IMR-90 (cell line): ENCODE measurements around the gene RNASE3. TPM values are rescaled to one million over a fixed set of nuclear protein-coding genes. Genes with fewer than 3 reads are reported as not detected.

Experiments
- ATAC-seq: fragments of 200-7000 bp; cut with Tn5 transposase; 2 replicates; pipeline ENCODE4 v1.9.1; 2020; ENCODE audit warnings: low read depth, mild to moderate bottlenecking, moderate library complexity
- BruUV-seq: library from RNA; stranded (reverse); fragments of 400-500 nt; replicated peaks from 2 replicates; lab custom pipeline; 2021; lab: Mats Ljungman, UMichigan
- CTCF ChIA-PET: fragments of 300-600 bp; formaldehyde crosslinking; extraction: SDS; loops from one replicate; lab custom pipeline; 2021; ENCODE audit warnings: antibody characterized with exemption; lab: Yijun Ruan, JAX
- POLR2A ChIA-PET: fragments of 300-600 bp; sonication (Branson Sonifier 250); formaldehyde crosslinking; loops from one replicate; lab custom pipeline; 2022; ENCODE audit warnings: antibody characterized with exemption; ENCODE audit not compliant: unreplicated experiment; lab: Charles Lee
- DNase-seq: peaks from one replicate; pipeline ENCODE4 v3.0.0; 2013
- H2AFZ ChIP-seq: replicated peaks from 2 replicates; pipeline ENCODE3; 2013; ENCODE audit warnings: low read length, mild to moderate bottlenecking; ENCODE audit not compliant: poor library complexity
- H2AK5ac ChIP-seq: 2 replicates; pipeline ENCODE4 v1.6.1; 2013; ENCODE audit warnings: low read depth, low read length, inconsistent platforms
- H2AK9ac ChIP-seq: replicated peaks from 2 replicates; pipeline ENCODE3; 2013; ENCODE audit warnings: mild to moderate bottlenecking, low read depth, low read length, moderate library complexity; ENCODE audit not compliant: poor library complexity
- H2BK120ac ChIP-seq: 2 replicates; pipeline ENCODE4 v1.6.1; 2013; ENCODE audit warnings: low read depth, low read length, inconsistent platforms
- H2BK15ac ChIP-seq: 3 replicates; pipeline ENCODE4 v1.6.1; 2013; ENCODE audit warnings: low read depth, low read length, inconsistent platforms
- H2BK20ac ChIP-seq: 2 replicates; pipeline ENCODE4 v1.6.1; 2013; ENCODE audit warnings: low read depth, mild to moderate bottlenecking, inconsistent platforms, low read length, moderate library complexity
- H2BK5ac ChIP-seq: 2 replicates; pipeline ENCODE4 v1.6.1; 2013; ENCODE audit warnings: mild to moderate bottlenecking, low read depth, low read length, inconsistent platforms; ENCODE audit not compliant: poor library complexity, severe bottlenecking
- H3K14ac ChIP-seq: replicated peaks from 2 replicates; pipeline ENCODE4 v1.6.1; 2013; ENCODE audit warnings: low read depth, low read length, inconsistent platforms
- H3K18ac ChIP-seq: 2 replicates; pipeline ENCODE4 v1.6.1; 2013; ENCODE audit warnings: low read depth, low read length, control low read depth
- H3K23ac ChIP-seq: 2 replicates; pipeline ENCODE4 v1.6.1; 2013; ENCODE audit warnings: low read depth, low read length, inconsistent platforms
- H3K27ac ChIP-seq: 2 replicates; pipeline ENCODE4 v1.5.1; 2013; ENCODE audit warnings: mild to moderate bottlenecking, control low read depth, low read length; ENCODE audit not compliant: insufficient read depth
- H3K27me3 ChIP-seq: 2 replicates; pipeline ENCODE4 v1.6.1; 2013; ENCODE audit warnings: low read length; ENCODE audit not compliant: control insufficient read depth, insufficient read depth
- H3K36me3 ChIP-seq: 2 replicates; pipeline ENCODE4 v1.6.1; 2013; ENCODE audit warnings: low read length, mixed read lengths; ENCODE audit not compliant: control insufficient read depth, insufficient read depth
- H3K4ac ChIP-seq: 2 replicates; pipeline ENCODE4 v1.6.1; 2013; ENCODE audit warnings: low read depth, low read length, inconsistent platforms
- H3K4me1 ChIP-seq: 2 replicates; pipeline ENCODE4 v1.6.1; 2013; ENCODE audit warnings: low read length, mixed read lengths; ENCODE audit not compliant: control insufficient read depth, insufficient read depth
- H3K4me2 ChIP-seq: 2 replicates; pipeline ENCODE4 v1.6.1; 2013; ENCODE audit warnings: low read depth, mild to moderate bottlenecking, control low read depth, low read length, moderate library complexity
- H3K4me3 ChIP-seq: 2 replicates; pipeline ENCODE4 v1.5.1; 2013; ENCODE audit warnings: low read depth, mild to moderate bottlenecking, control low read depth, low read length, moderate library complexity; ENCODE audit not compliant: insufficient read depth
- H3K56ac ChIP-seq: 2 replicates; pipeline ENCODE4 v1.6.1; 2013; ENCODE audit warnings: low read length, inconsistent platforms; ENCODE audit not compliant: insufficient read depth; ENCODE audit errors: extremely low read depth
- H3K79me1 ChIP-seq, 2 experiments: 2 replicates each; pipeline ENCODE4 v1.6.1; 2013; ENCODE audit warnings: low read length in 2 of 2, inconsistent platforms in 1 of 2, low read depth in 1 of 2
- H3K9ac ChIP-seq: 2 replicates; pipeline ENCODE4 v1.6.1; 2013; ENCODE audit warnings: low read depth, low read length, control low read depth
- H3K9me1 ChIP-seq: 2 replicates; pipeline ENCODE4 v1.6.1; 2013; ENCODE audit warnings: low read length, inconsistent platforms; ENCODE audit not compliant: insufficient read depth
- H3K9me3 ChIP-seq: 2 replicates; pipeline ENCODE4 v1.6.1; 2013; ENCODE audit warnings: low read length; ENCODE audit not compliant: control insufficient read depth, insufficient read depth
- H4K20me1 ChIP-seq: 2 replicates; pipeline ENCODE4 v1.6.1; 2013; ENCODE audit warnings: low read length, inconsistent platforms; ENCODE audit not compliant: insufficient read depth
- H4K5ac ChIP-seq: 2 replicates; pipeline ENCODE4 v1.6.1; 2013; ENCODE audit warnings: mild to moderate bottlenecking, low read depth, low read length, control low read depth
- H4K8ac ChIP-seq, 2 experiments: 2 replicates each; pipeline ENCODE4 v1.6.1; 2013; ENCODE audit warnings: low read depth in 2 of 2, low read length in 2 of 2, control low read depth in 1 of 2, inconsistent platforms in 1 of 2
- H4K91ac ChIP-seq: 2 replicates; pipeline ENCODE4 v1.6.1; 2013; ENCODE audit warnings: low read depth, low read length, inconsistent platforms; ENCODE audit not compliant: insufficient read depth
- BHLHE40 ChIP-seq: fragments of 150-350 bp; IDR thresholded peaks from 2 replicates; pipeline ENCODE4 v1.6.1; 2016; ENCODE audit warnings: mild to moderate bottlenecking, low read depth, low read length
- CEBPB ChIP-seq: IDR thresholded peaks from 2 replicates; pipeline ENCODE4 v1.6.1; 2012; ENCODE audit warnings: low read depth, low read length, improper control_type of control experiment
- CHD1 ChIP-seq: IDR thresholded peaks from 2 replicates; pipeline ENCODE4 v1.6.1; 2012; ENCODE audit warnings: low read depth, low read length, improper control_type of control experiment
- CTCF ChIP-seq: conservative IDR thresholded peaks from 2 replicates; pipeline ENCODE4 v1.5.1; 2012; ENCODE audit warnings: mild to moderate bottlenecking, low read depth, low read length, improper control_type of control experiment
- FOS ChIP-seq: fragments of 150-350 bp; IDR thresholded peaks from 2 replicates; pipeline ENCODE4 v1.6.1; 2016; ENCODE audit warnings: low read depth, low read length
- MAFK ChIP-seq: IDR thresholded peaks from 2 replicates; pipeline ENCODE4 v1.6.1; 2012; ENCODE audit warnings: low read depth, low read length, improper control_type of control experiment
- MAZ ChIP-seq: IDR thresholded peaks from 2 replicates; pipeline ENCODE4 v1.6.1; 2012; ENCODE audit warnings: low read depth, mild to moderate bottlenecking, low read length, improper control_type of control experiment, moderate library complexity, borderline replicate concordance
- MXI1 ChIP-seq: IDR thresholded peaks from 2 replicates; pipeline ENCODE4 v1.6.1; 2012; ENCODE audit warnings: low read depth, mild to moderate bottlenecking, low read length, moderate library complexity, borderline replicate concordance
- POLR2A ChIP-seq: IDR thresholded peaks from 2 replicates; pipeline ENCODE4 v1.6.1; 2012; ENCODE audit warnings: mild to moderate bottlenecking, low read depth, low read length
- RCOR1 ChIP-seq: IDR thresholded peaks from 2 replicates; pipeline ENCODE4 v1.6.1; 2012; ENCODE audit warnings: mild to moderate bottlenecking, low read length, improper control_type of control experiment; ENCODE audit not compliant: insufficient replicate concordance
- SMC3 ChIP-seq: fragments of 150-350 bp; IDR thresholded peaks from 2 replicates; pipeline ENCODE4 v1.6.1; 2016; ENCODE audit warnings: low read depth, mild to moderate bottlenecking, antibody characterized with exemption, low read length, moderate library complexity
- dilution Hi-C: fragments of 300-500 bp; cut with HindIII; formaldehyde crosslinking; loops from one replicate; pipeline ENCODE4 v1.14.3; 2018; ENCODE audit warnings: low sequenced_read_pairs; ENCODE audit not compliant: unreplicated experiment
- in situ Hi-C: fragments of 300-500 bp; cut with MboI; formaldehyde crosslinking; loops from 3 replicates; pipeline ENCODE4 v1.14.3; 2019; ENCODE audit warnings: low sequenced_read_pairs, inconsistent platforms, mixed read lengths
- intact Hi-C: fragments of 100-400 bp; cut with micrococcal nuclease; formaldehyde crosslinking; loops from 2 replicates; pipeline ENCODE4 v1.10.0; 2022
- polyA plus RNA-seq, 3 experiments: library from polyadenylated mRNA; depleted of rRNA; stranded (reverse); fragments of >200 nt; gene quantifications; 2 replicates each; pipeline ENCODE4 v1.2.3, GENCODE V29; 2012; ENCODE audit warnings: low replicate concordance in 1 of 3
- total RNA-seq: library from RNA; depleted of rRNA; stranded (reverse); fragments of >200 nt; gene quantifications from 2 replicates; pipeline ENCODE4 v1.2.3, GENCODE V29; 2012

The RNASE3 gene
- total and polyA plus RNA-seq, 2 of the 4 experiments (the other 2 are of a cell fraction) = not detected

GRCh38 chr14:20877016-20877415 lies 14.2 kb upstream of the RNASE3 start:
- Histone ChIP-seq H2BK120ac (no peak overlapping the region), H3K36me3 (no peaks in the 10 kb centered on the region), H3K4me2 (no peak overlapping the region), H3K23ac (no peak overlapping the region), H3K14ac (no peak overlapping the region), H2AK5ac (no peak overlapping the region), H2BK5ac (no peak overlapping the region), H3K27me3 (no peaks in the 10 kb centered on the region; the same call in none of the 2 replicates), H3K4me3 (no peak overlapping the region), H2AK9ac (no peak overlapping the region), H3K79me1 (no peaks in the 10 kb centered on the region), H2AFZ (no peak overlapping the region), H3K4ac (no peak overlapping the region), H4K91ac (no peak overlapping the region), H4K20me1 (no peaks in the 10 kb centered on the region), H4K8ac (no peak overlapping the region), H3K56ac (no peak overlapping the region), H4K5ac (no peak overlapping the region), H3K9me1 (no peaks in the 10 kb centered on the region), H3K27ac (no peak overlapping the region), H3K9ac (no peak overlapping the region), H3K18ac (no peak overlapping the region), H2BK15ac (no peak overlapping the region), H2BK20ac (no peak overlapping the region), H3K9me3 (no peaks in the 10 kb centered on the region), H3K4me1 (no peaks in the 10 kb centered on the region)
- intact Hi-C loops = no loop called here
- ATAC-seq = no peak
- dilution Hi-C loops = no loop called here
- TF ChIP-seq RCOR1 = no peak
- no peak for TF ChIP-seq POLR2A
- TF ChIP-seq CEBPB = no peak
- no peak for TF ChIP-seq CHD1
- TF ChIP-seq BHLHE40 = no peak
- no peak for TF ChIP-seq FOS
- TF ChIP-seq MXI1 = no peak
- TF ChIP-seq CTCF = no peak
- no peak for TF ChIP-seq MAZ
- no peak for TF ChIP-seq MAFK
- no peak for TF ChIP-seq SMC3
- POLR2A ChIA-PET = no interaction called here
- in situ Hi-C loops = no loop called here
- CTCF ChIA-PET = no interaction called here
- BruUV-seq = no TSS peak
- no peak for DNase-seq
